Duodenal mucosa (tissue), 2 donors: ENCODE measurements around the gene ENPP6.

ENCODE experiments used
- H3K27ac ChIP-seq: one replicate; pipeline ENCODE4 v1.7.0; 2013; ENCODE audit warnings: low read depth, low read length
- H3K27me3 ChIP-seq, 2 donors: one replicate each; pipeline ENCODE4 v1.7.0; 2013; ENCODE audit warnings: low read length in 2 of 2, control low read depth in 1 of 2; ENCODE audit not compliant: insufficient read depth in 2 of 2, control insufficient read depth in 1 of 2
- H3K36me3 ChIP-seq, 2 donors: one replicate each; pipeline ENCODE4 v1.7.0; 2013; ENCODE audit warnings: low read length in 2 of 2, control low read depth in 1 of 2; ENCODE audit not compliant: insufficient read depth in 2 of 2, control insufficient read depth in 1 of 2
- H3K4me1 ChIP-seq, 2 donors: one replicate each; pipeline ENCODE4 v1.7.0; 2013; ENCODE audit warnings: low read length in 2 of 2, control low read depth in 1 of 2; ENCODE audit not compliant: insufficient read depth in 2 of 2, control insufficient read depth in 1 of 2
- H3K4me3 ChIP-seq, 2 donors: one replicate each; pipeline ENCODE4 v1.7.0; 2013; ENCODE audit warnings: low read length in 2 of 2, low read depth in 1 of 2
- H3K9ac ChIP-seq, 2 donors: one replicate each; pipeline ENCODE4 v1.7.0; 2013; ENCODE audit warnings: low read length in 2 of 2, low read depth in 1 of 2
- H3K9me3 ChIP-seq, 2 donors: one replicate each; pipeline ENCODE4 v1.7.0; 2013; ENCODE audit warnings: low read length in 2 of 2, control low read depth in 1 of 2; ENCODE audit not compliant: control insufficient read depth in 1 of 2

Gene ENPP6

GRCh38 chr4:184153781-184154180 lies 63.9 kb downstream of the ENPP6 start:
- peaks cover 12 to 17% of the 10 kb centered on the region in 2 donors for H3K4me1 ChIP-seq
- no peak overlapping the region for H3K4me3 ChIP-seq
- H3K36me3 ChIP-seq = no peaks in the 10 kb centered on the region
- no peak overlapping the region for H3K9ac ChIP-seq
- no peak overlapping the region for H3K27ac ChIP-seq
- no peaks in the 10 kb centered on the region for H3K9me3 ChIP-seq
- H3K27me3 ChIP-seq = no peaks in the 10 kb centered on the region

GRCh38 chr4:184151988-184152485 lies 65.6 kb downstream of the ENPP6 start:
- Histone ChIP-seq H3K27me3 (no peaks in the 10 kb centered on the region), H3K9me3 (no peaks in the 10 kb centered on the region), H3K4me3 (no peak overlapping the region), H3K9ac (no peak overlapping the region), H3K36me3 (no peaks in the 10 kb centered on the region), H3K4me1 (peaks cover 12 to 17% of the 10 kb centered on the region in 2 donors), H3K27ac (no peak overlapping the region)

- no peaks in the 10 kb centered on the region for H3K9me3 ChIP-seq
- H3K27me3 ChIP-seq = no peaks in the 10 kb centered on the region
- H3K4me3 ChIP-seq = no peak overlapping the region
- H3K36me3 ChIP-seq = no peaks in the 10 kb centered on the region
- H3K27ac ChIP-seq = no peak overlapping the region
- peaks cover 12 to 17% of the 10 kb centered on the region in 2 donors for H3K4me1 ChIP-seq
- H3K9ac ChIP-seq = no peak overlapping the region
Observed at GRCh38 chr4:184150102-184150839, 67.4 kb downstream of the ENPP6 start.

GRCh38 chr4:184148738-184149637 lies 68.7 kb downstream of the ENPP6 start:
- Histone ChIP-seq H3K27ac (no peak overlapping the region), H3K36me3 (no peaks in the 10 kb centered on the region), H3K9ac (no peak overlapping the region), H3K27me3 (no peaks in the 10 kb centered on the region), H3K4me3 (no peak overlapping the region), H3K4me1 (peaks cover 12 to 17% of the 10 kb centered on the region in 2 donors), H3K9me3 (no peaks in the 10 kb centered on the region)

DNA sequence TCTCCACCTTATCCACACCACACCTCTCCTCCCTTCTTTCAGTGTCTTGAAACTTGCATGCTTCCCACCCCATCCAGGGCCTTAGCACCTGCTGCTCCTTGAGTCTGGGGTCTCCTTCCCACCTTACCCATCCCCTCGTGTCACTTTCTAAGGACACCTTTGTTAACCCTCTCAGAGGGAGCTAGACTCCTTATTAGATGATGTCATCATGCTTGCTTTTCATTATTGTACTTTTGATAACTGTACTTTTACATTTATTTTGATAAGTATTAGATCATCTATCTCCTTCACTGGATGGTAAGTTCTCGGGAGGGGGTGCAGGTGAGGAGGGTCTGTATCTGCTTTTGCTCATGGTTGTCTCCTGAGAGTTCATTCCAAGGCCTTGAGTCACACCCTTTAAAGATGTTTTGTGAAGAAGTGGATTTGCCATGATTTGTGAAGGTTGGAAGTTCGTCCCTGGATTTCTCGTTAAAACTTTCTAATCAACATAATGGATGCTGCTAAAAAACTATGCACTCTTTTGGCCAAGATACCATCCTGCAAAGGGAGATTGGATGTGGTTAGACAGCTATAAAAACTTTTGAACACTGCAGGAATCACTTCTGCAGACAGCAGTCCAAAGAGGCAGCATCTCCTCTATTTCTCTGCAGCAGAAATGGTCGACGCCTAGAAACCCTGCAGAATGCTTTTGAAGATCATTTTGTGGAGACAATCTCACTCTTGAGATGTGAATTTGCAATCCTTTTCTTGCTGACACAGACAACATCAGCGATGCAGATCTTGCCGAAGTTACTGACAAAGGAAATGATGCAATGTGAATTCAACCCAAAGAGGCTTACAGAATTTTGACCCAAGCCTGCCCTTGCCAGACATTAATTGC lies 69.6 kb downstream of the ENPP6 start:
- peaks cover 12 to 17% of the 10 kb centered on the region in 2 donors for H3K4me1 ChIP-seq
- H3K36me3 ChIP-seq = no peaks in the 10 kb centered on the region
- no peak overlapping the region for H3K27ac ChIP-seq
- no peak overlapping the region for H3K4me3 ChIP-seq
- no peaks in the 10 kb centered on the region for H3K9me3 ChIP-seq
- H3K9ac ChIP-seq = no peak overlapping the region
- no peaks in the 10 kb centered on the region for H3K27me3 ChIP-seq

DNA sequence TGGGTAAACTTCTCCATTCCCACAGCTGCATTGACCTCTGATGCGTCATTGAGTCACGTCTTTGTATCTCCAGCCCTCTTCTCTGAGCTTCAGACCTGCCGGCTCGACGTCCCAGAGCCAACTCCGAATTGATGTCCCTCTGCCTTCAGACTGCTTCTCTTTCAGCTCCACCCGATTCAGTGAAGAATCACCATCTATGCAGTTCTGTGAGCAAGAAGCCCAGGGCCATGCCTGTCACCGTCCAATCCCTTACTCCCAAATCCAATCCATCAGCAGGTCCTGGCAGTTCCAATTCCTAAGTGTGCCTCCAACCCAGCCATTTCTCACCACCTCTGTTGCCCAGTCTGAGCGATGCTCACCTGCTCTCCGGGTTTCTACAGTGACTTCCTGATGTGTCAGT lies 70.7 kb downstream of the ENPP6 start:
- H3K27ac ChIP-seq = no peak overlapping the region
- no peaks in the 10 kb centered on the region for H3K9me3 ChIP-seq
- no peak overlapping the region for H3K9ac ChIP-seq
- H3K27me3 ChIP-seq = no peaks in the 10 kb centered on the region
- no peak overlapping the region for H3K4me3 ChIP-seq
- peaks cover 21 to 27% of the 10 kb centered on the region in 2 donors for H3K4me1 ChIP-seq
- H3K36me3 ChIP-seq = no peaks in the 10 kb centered on the region

DNA sequence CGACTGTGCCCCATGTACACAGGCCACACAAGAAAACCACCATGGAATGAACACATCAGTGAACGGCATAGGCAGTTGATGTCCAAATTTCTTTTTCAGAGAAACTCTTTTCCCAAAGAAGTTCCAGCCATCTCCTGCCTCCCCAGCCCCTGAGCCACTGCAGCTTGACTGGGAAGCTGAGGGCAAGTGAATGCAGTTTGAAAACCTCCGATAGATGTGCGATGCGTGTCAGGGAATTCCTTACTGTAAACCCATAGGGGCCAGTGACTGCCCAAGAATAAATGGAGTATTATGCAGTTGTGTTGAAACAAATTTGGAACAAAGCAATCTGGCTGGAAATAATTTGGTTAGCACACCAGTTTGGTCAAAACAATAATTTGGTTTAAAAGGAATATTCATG lies 72.1 kb downstream of the ENPP6 start:
- no peak overlapping the region for H3K4me3 ChIP-seq
- no peak overlapping the region for H3K9ac ChIP-seq
- H3K36me3 ChIP-seq = no peaks in the 10 kb centered on the region
- H3K4me1 ChIP-seq = peaks cover 14 to 25% of the 10 kb centered on the region in 2 donors
- H3K27ac ChIP-seq = no peak overlapping the region
- H3K9me3 ChIP-seq = peaks cover 0 to 4% of the 10 kb centered on the region in 2 donors
- H3K27me3 ChIP-seq = no peaks in the 10 kb centered on the region

GRCh38 chr4:184143770-184144564 lies 73.7 kb downstream of the ENPP6 start:
- no peaks in the 10 kb centered on the region for H3K27me3 ChIP-seq
- H3K4me1 ChIP-seq = peaks cover 8 to 10% of the 10 kb centered on the region in 2 donors
- H3K36me3 ChIP-seq = no peaks in the 10 kb centered on the region
- H3K4me3 ChIP-seq = no peak overlapping the region
- H3K9ac ChIP-seq = no peak overlapping the region
- peaks cover 0 to 4% of the 10 kb centered on the region in 2 donors for H3K9me3 ChIP-seq
- no peak overlapping the region for H3K27ac ChIP-seq
